HG02852 (cell line): ENCODE measurements around the gene HOXA3.

Source experiments
- ATAC-seq: cut with Tn5 transposase; IDR thresholded peaks from one replicate; pipeline ENCODE4 v1.9.1; 2021; ENCODE audit warnings: mild to moderate bottlenecking, moderate library complexity; ENCODE audit not compliant: unreplicated experiment

HOXA3 gene

DNA sequence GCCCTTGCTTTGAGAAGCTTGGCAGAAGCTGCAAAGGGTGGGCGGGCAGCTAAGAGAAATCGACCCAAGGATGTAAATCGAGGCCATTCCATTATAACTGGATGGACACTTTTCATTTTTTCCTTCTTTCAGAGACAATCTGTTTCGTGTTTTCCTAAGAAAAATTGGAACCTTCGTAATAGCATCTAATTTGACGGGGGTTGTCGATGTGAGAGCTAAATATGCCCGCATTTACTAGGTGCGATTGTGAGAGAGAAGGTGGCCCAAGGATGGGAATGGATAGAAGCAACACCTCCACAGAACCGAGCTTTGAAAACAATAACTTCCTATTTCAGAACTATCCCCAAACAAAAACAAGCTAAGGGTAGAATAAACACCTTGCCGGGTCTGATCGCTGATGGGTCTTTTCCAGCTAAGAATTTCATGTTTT, 21.0 kb downstream of the HOXA3 start:
- no peak for ATAC-seq

DNA sequence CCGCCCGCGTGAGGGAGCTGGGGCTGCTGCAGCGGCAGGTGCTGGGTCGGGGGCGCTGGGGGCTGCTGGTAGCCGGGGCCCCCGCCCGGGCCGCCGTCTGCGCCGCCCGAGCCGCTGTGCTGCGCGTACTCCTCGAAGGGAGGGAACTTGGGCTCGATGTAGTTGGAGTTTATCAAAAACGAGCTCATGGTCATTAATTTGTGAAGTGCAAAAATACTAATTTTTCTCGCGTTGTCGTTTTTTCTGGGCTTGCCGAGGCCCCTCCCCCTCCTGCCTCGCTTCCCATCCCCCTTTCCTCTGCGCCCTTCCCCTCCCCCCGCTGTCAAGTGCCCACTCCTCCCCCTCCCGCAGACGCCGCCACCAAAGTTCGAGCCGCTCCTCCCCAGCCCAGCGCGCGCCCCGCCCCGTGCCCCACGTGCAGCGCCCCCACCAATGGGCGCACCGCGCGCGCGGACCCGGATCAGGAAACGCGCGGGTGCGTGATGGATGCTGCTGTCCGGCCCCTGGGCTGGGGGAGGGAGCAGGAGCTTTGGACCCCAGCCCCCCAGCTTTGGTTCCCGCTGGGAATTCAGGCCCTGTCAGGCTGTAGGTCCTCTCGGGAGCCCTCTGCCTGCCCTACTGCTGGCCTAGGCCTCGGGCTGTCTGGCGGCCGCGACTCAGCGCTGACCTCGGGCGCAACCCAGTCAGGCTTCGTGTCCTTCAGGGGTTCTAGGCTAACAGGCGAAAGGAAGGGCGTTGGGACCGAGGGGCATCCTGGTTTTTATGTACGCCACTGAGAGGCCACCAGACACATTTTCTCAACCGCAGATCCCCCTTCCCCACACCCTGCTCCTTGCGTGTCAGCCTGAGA, 21.6 kb downstream of the HOXA3 start, which contains the start of gene HOXA4:
Gene HOXA4, minus strand, starts transcription at position 218 of the 850 bp plus-strand sequence. Its CDS starts 24 bp downstream, at position 194.
- ATAC-seq = no peak

DNA sequence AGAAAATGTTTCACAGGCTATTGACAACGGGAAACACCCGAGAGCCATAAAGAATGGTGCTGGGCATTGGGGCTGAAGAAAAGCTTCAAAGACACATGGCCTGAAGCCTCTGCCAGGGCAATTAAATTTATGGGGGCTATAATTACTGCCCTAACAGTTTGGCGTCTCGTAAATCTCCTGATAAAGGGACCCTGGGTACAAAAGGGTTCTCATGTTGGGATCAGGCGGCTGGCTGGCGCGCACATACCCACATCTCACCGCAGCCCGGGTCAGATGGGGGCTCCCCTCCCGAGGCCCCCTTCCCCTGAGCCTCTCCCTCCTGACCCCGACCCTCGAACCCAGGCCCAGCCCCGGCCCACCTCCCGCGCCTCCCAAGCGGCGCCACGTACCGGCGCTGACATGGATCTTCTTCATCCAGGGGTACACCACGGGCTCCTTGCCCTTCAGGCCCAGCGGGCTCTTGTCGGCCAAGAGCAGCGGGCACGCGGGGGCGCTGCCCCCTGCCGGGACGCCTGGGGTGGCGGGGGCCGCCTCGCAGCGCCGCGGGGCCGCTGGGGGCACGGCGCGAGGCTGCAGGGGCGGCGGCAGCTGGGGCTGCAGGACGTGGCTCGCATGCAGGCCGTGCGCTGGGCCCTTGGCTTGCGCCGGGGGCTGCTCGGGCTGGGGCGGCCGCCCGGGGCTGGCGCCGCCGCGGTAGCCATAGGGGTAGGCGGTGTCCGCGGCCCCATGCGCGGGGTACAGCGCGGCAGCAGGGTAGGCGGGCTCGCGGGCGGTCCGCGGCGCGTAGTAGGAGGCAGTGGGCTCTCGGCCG, 22.4 kb downstream of the HOXA3 start:
- no peak for ATAC-seq

DNA sequence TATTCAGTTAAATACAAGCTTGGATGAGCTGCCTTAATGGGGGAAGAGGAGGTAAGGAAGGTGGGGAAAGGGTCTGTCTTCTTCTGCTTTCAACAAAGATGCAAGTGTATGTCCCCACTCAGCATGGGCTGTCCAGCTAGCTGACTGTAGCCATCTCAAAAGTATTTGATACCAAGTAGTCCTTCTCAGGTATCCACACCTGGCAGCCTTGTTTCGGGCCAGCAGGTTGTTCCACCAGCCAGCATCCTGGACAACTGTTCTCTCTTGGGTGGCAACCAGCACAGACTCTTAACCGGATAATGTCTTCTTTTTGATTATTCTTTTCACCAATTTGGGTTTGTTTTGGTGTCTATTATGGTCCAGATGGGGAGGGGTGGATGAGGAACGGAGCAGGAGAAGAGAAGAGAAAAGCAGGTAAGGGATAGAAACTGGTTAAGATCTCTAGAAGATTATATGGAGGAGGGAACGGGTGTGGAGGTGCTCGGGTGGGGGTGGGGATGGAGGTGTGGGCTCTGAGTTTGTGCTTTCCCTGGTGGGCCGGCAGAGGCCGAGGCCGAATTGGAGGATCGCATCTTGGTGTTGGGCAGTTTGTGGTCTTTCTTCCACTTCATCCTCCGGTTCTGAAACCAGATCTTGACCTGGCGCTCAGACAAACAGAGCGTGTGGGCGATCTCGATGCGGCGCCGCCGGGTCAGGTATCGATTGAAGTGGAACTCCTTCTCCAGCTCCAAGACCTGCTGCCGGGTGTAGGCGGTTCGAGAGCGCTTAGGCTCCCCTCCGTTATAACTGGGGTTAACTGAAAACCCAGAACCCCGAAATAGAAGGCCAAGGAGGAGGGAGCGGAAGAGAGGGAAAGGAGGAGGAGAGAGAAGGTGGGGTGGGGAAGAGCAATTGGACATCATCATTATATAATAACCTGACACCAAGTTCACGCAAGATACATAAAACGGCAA, 23.3 kb downstream of the HOXA3 start:
- ATAC-seq = no peak

DNA sequence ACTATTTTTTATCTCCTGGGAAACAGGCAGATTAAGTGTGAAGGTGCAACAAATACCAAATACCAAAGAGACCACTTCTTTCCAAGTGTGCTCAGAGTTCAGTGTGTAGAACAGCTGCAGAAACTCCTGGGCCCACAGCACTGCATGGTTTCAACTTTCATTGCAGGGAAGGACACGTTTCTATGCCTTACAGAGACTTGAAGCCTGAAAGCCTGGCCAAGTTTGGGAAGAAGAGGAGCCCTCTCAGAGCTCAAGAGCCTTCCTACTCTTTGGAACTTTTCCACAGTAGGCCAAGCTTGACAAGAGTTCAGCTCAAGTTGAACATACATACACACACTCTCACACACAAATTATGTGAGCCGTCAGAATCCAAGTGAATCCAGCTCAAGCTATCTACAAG, 24.3 kb downstream of the HOXA3 start:
- ATAC-seq = no peak

DNA sequence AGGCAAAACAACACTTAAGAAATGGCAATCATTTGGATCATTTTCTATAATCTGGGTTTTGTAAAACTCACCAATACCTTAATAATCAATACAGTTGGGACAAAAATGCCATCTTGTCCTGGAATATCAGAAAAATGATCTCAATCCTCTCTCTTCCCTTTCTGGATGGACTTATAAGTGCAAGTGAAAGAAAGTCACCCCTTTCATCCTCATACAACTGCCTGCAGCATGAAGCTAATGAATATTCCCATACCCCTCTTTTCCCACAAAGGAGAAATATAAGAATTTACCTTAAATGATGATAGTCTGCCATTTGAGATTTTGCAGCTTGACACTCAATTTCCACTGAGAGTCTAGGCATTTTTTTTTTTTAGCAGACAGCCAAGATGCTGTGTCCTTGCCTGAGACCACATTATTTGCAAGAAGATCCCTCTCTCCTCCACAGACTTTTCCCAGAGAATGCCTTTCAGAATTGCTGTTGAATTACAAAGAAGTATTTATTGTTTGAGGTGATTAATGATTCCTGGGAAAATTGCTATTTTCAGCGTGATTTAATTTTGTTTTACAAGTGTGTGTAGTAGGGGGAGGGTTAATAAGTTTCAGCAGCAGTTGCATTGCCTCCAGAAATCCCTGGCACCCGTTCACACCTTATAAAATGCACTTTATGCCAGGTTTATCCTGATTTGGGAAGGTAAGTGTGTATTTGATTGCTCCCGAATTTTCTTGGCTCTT, 25.6 kb downstream of the HOXA3 start:
- ATAC-seq = no peak

DNA sequence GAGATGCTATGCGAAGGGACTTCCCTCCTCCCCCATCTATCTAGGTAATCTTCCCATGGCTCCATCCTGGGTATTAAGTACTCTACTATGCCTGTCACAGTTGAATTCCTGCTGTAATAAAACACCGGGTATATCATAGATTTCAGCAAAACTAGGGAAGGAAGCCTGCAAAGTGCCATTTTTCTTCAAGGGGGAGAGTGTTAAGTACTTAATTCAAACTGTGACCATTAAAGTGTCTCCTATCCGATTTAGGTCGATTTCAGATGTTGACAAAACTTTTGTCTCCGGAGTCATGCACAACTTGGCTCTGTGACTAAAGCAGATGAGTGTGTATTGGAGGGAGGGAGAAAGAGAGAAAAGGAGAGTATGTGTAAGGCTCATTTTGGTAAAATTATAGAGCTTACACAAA, 26.4 kb downstream of the HOXA3 start:
- no peak for ATAC-seq

DNA sequence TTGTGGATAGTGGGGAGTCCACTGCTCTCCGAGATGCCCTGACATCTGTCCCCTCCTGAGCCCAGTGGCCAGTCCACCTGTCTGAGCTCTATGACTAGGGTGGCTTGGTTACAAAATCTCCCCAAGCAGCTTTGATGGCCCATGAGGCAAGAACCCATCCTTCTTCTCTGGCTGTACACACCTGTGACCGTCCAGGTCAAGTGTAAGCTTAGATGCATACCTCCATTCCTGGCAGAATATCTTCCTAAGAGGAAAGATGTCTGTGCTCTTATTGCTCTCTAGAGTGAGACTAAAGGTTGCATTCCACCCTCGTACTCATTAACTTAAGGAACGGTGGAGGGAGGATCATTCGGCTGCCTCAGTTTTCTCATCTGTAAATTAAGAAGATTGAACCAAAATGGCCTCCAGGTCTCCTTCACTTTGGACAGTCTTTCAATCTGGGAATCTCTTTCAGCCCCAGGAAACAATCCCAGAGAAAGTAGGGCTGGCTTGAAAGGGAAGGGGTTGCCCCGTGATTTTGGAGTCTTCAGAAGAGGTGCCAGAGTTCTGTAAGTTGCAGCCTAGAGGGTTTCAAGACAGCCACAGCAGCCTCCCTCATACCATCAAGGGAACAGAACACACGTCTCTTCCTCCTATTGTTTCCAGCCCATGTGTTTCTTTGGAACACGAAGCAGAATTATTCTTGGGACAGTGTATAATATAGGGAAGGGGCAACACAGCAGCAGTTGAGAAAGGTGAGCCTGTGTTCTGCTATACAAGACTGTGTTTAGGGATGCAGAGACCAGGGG, 27.3 kb downstream of the HOXA3 start:
- no peak for ATAC-seq

DNA sequence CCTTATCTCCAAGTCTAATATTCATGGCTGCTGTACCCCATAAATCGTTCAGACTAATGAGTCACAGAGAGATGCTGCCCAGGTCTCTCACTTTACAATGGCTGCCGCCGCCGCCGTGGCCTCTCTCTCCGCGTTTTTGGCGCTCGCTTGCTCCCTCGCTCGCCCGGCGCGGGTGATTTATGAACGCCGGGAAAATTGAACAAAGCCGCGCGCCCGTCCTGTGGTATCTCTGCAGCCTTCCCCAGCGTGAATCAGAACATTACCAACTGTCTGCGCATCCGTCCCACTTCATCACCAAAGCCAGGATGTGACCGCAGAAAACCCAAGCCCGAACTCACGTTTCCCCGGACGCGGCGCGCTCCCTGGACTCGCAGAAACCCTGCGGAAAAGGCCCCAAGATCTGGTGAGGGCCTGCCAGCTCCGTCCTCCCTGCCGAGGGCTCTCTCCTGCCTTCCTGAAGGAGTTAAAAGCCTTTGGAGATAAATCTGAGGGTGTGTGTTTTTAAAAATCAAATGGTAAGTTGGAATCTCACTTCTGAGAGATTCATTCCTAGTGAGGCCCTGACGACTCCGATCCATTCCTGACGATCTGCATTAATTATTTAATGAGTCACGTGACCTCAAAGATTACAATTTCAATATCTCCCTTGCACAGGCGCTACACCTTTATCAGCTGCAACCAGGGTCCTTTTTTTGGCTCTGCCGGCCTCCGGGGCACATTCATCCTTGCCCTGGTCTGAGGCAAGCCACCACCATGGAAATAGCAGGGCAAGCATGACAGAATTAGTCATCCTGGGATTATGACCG, 28.1 kb downstream of the HOXA3 start:
- ATAC-seq = no peak

DNA sequence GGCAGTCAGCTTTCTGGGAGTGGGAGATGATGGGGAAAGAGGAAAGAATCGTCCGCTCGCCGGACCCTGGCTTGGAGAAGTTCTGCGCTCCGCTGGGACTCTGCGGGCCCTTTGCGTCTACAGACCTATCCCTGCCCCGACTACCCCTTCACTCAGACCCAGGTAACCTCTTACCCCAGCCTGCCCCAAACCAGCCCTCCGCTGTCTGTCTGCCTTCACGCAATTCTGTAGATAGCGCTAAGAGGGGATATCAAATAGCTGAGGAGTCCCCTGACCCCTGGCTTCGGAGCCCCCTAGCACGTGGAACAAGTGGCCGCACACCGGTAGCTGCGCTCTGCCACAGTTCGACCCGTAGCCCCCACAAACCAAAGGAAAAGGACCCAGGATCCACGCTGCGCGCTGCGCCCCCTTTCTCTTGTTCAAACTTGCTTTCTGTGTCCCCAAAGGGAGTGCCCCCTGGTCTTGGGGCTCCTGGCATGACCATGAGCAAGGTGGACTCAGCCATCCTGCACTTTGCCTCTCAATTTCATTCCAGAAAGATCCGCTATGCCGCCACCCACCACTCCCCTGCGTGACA, 28.8 kb downstream of the HOXA3 start:
- no peak for ATAC-seq

DNA sequence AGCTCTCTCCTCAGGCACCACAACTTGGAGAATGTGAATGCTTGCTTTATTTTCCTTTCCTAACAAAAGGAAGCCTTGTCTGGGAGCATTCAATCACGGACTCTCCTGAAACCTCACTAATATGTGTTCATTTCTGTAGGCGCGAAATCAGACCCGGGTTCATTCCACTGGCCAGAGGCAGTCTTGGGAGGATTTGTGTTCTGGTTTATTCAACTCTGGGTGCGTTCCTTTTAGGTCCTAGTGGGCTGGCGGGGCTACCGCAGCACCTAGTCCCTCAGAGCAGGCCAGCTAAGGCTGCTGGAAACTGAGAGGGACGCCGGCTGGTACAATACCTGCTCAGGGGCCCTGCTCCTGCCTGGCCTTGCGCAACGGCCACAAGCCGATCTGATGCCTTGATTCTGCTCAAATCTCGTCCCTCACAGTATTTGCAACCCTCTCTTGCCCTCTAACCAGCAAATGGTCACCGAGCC, 29.3 kb downstream of the HOXA3 start:
- no peak for ATAC-seq

DNA sequence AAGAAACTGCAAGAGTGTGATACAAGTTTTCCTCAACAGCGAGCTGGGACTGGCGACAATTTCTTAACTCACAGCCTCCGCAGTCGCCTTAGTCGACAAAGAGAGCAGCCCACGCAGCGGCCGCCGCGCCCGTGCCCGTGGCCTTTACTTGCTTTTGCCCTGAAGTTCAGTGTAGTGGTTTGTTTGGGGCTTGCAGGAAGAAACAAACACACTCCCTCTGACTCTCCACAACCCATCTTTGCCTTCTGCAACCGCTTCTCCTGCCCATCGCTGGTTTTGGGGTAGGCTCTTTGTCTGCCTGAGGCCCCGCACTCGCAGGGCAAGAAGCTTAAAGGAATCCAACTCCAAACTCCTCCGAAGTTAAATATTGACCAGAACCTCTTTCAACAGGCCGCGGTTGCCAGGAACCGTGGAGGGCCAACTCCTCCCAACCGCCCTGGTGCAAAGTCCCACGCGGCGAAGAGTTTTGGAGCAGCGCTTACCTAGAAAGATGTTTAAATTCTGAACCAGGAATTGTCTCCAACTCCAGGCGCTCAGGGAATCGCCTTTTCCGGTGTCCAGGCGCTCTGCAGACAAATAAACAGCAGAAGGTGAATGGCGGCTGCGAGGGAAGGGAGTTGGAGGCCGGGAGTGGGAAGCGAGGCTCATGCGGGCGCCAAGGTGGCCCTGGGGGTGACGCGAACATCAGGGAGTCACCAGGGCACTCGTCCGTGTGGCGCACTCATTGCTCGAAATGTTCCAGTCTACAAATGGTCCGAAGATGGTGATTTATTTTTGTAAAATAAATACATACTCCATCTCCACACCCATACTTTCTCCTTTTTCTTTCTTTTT, 30.1 kb downstream of the HOXA3 start:
- no peak for ATAC-seq

DNA sequence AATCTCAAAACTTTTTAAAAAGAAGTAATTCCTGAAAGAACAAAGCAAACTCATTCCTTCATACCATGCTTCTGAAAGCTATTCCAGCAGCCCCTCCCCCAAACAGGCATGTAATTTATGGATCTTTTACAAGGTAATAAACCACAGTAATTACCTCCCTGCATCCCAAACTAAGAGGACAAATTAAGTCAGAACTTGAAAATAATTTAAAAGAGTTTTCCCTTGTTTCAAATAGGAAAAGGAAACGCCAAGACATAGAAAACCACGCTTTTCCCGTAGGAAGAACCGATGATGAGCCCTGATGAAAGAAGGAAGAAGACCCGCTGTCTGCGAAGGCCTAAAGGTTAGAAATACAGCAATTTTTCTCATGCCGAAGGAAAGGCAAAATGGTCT, 30.7 kb downstream of the HOXA3 start:
- no peak for ATAC-seq

DNA sequence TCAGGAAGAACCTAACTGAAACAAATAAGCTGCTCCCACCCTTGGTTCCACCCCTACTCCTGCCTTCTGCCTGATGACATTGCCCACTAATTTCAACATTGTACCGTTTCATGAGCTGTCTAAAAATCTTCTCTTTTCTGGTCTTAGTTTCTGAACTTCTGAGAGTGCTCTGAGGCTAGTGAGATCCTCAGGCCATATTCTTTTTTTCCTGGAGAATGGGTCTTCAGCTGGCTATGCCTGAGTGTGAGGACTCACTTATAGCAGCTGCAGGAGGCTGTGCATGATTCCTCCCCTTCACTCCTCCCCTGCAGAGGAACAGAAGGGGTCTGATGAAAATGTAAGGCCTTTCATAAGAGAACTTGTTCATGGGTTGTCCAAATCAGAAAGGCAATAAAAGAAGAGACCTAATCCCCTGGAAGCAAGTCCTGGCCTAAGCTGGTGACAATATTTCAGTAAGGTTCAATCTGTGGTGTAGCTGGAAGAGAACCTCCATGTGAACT, 32.9 kb downstream of the HOXA3 start:
- ATAC-seq = no peak

DNA sequence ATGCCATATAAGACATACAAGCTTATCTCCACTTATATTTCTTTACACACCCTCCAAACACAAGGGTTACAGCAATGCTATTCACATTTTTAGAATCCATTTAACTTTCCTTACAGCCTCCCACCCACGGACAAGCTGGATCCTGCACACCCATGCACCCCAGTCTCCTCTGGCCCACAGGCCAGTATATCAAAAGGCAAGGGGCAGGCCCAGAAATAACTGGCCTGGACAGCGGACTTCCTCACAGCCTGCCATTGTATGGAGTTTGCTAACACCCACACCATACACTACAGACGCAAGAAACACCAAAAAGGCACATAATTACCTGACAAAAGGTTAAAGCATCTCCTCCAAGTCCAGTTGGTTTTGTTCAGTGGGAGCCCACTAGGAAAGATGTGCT, 33.8 kb downstream of the HOXA3 start:
- no peak for ATAC-seq

DNA sequence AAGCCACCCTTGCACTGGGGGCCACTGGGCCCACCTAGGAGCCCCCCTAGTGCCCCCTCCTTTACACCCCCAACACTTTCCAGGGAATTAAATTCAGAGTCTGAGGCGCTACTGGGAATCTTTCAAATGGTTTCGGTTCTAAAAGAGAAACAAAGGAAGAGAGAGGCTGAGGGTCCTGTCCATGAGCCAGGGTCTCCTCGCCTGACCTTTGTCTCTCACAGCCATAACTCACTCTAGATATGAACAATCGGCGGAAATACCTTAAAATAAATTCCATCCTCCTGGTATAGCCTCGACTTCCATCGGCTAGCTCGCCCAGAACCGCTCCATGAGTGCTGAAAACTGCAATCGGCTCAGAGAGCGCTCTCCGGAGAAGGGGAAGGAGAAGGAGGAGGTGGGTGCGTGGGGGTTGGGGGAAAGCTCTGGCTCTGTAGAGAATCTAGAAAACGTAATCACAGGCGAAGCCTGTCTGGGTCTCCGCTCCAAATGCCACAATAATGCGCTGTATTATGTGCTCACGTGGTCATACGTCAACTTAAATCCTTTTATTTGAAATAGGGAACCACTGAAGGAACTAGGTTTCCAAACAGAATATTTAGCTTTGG, 34.4 kb downstream of the HOXA3 start:
- ATAC-seq = no peak
